DND-41 (cell line): ENCODE results near the gene FHL3.
"Not testable (repeated sequence)": the region's sequence is repeated elsewhere in the genome, so short reads cannot be mapped to it uniquely, and the experiment has no call there.

Experiments
- ATAC-seq: fragments of 200-7000 bp; cut with Tn5 transposase; 3 replicates; pipeline ENCODE4 v1.9.1; 2021; ENCODE audit warnings: low read depth; ENCODE audit not compliant: insufficient read depth
- DNase-seq: peaks from one replicate; pipeline ENCODE4 v3.0.0-alpha.2; 2020
- H2AFZ ChIP-seq: 2 replicates; pipeline ENCODE4 v1.6.0; 2012; ENCODE audit warnings: low read depth, low read length
- H3K27ac ChIP-seq: 2 replicates; pipeline ENCODE4 v1.5.1; 2012; ENCODE audit warnings: low read length, inconsistent platforms
- H3K27me3 ChIP-seq: fragments of 200-600 bp; sonication (generic); 2 replicates; pipeline ENCODE4 v1.6.0; 2012; ENCODE audit warnings: low read length, mild to moderate bottlenecking, inconsistent platforms; ENCODE audit not compliant: insufficient read depth, poor library complexity
- H3K36me3 ChIP-seq: 2 replicates; pipeline ENCODE4 v1.5.1; 2012; ENCODE audit warnings: low read length, inconsistent platforms; ENCODE audit not compliant: insufficient read depth
- H3K4me1 ChIP-seq: 2 replicates; pipeline ENCODE4 v1.5.1; 2012; ENCODE audit warnings: mild to moderate bottlenecking, low read length; ENCODE audit not compliant: insufficient read depth
- H3K4me2 ChIP-seq: 2 replicates; pipeline ENCODE4 v1.6.0; 2012; ENCODE audit warnings: mild to moderate bottlenecking, moderate library complexity, low read length, inconsistent platforms; ENCODE audit not compliant: insufficient read depth
- H3K4me3 ChIP-seq, 2 experiments: fragments of 200-600 bp in 1 of 2; shearing (Covaris generic) in 1 of 2; 2 replicates each; pipeline ENCODE4 v1.5.1; 2012 to 2016; ENCODE audit warnings: inconsistent platforms in 2 of 2, low read length in 2 of 2, mild to moderate bottlenecking in 2 of 2, low read depth in 1 of 2, moderate library complexity in 1 of 2
- H3K79me2 ChIP-seq: 2 replicates; pipeline ENCODE4 v1.6.0; 2012; ENCODE audit warnings: low read length, inconsistent platforms; ENCODE audit not compliant: insufficient read depth
- H3K9ac ChIP-seq: 2 replicates; pipeline ENCODE4 v1.6.0; 2012; ENCODE audit warnings: low read depth, mild to moderate bottlenecking, inconsistent platforms, low read length, moderate library complexity
- H3K9me3 ChIP-seq: 2 replicates; pipeline ENCODE4 v1.5.1; 2012; ENCODE audit warnings: low read length, moderate library complexity, mild to moderate bottlenecking, inconsistent platforms; ENCODE audit not compliant: insufficient read depth, severe bottlenecking
- H4K20me1 ChIP-seq: 2 replicates; pipeline ENCODE4 v1.6.0; 2012; ENCODE audit warnings: low read length; ENCODE audit not compliant: insufficient read depth
- CTCF ChIP-seq: IDR thresholded peaks from 2 replicates; pipeline ENCODE4 v1.5.1; 2012; ENCODE audit warnings: borderline replicate concordance, low read length, moderate library complexity, mild to moderate bottlenecking; ENCODE audit not compliant: poor library complexity, severe bottlenecking; ENCODE audit errors: extremely low read depth
- EZH2 ChIP-seq: IDR thresholded peaks from 3 replicates; pipeline ENCODE4 v1.6.1; 2012; ENCODE audit warnings: borderline replicate concordance, low read depth, mild to moderate bottlenecking, moderate library complexity, low read length, inconsistent platforms; ENCODE audit not compliant: severe bottlenecking

Gene FHL3

DNA sequence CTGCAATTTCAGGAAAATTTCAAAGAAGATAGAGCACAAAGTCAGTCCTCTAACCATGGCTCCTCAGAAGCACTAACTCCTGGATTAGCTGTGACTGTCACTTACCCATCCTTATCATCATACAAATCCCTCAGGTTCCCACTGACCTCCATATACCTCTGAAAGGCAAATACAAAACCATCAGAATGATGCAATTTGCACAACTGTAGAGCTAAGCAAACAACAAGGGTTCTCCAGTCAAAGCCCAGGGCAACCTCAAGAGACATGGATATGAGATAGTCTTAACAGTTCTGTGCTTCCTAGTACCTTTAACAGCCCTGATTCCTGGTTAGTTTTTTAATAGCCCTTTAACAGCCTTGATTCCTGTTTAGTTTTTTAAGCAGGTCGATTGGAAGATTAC lies 17.6 kb downstream of the FHL3 start:
- H4K20me1 ChIP-seq, result peaks cover 16% of the 10 kb centered on the region
- peaks cover 30% of the 10 kb centered on the region for H3K79me2 ChIP-seq
- TF ChIP-seq CTCF, result no peak
- no peak for TF ChIP-seq EZH2
- peak overlapping the region; percentile 81; the same call in 1 of the 2 replicates for H3K9ac ChIP-seq
- ATAC-seq, result no peak
- peak overlapping the region; percentile 84; the same call in 1 of the 2 replicates for H3K4me2 ChIP-seq
- no peak overlapping the region for H3K27ac ChIP-seq
- H2AFZ ChIP-seq, result no peak overlapping the region
- peaks cover 22% of the 10 kb centered on the region for H3K4me1 ChIP-seq
- no peaks in the 10 kb centered on the region for H3K9me3 ChIP-seq
- H3K27me3 ChIP-seq, result no peaks in the 10 kb centered on the region
- H3K4me3 ChIP-seq, result no peak overlapping the region
- DNase-seq, result no peak
- H3K36me3 ChIP-seq, result peaks cover 57% of the 10 kb centered on the region

GRCh38 chr1:37983546-37983945 lies 21.8 kb downstream of the FHL3 start:
- Histone ChIP-seq H3K27ac (no peak overlapping the region), H3K79me2 (peaks cover 17% of the 10 kb centered on the region), H3K36me3 (peaks cover 93% of the 10 kb centered on the region), H2AFZ (no peak overlapping the region), H3K27me3 (no peaks in the 10 kb centered on the region), H3K9me3 (no peaks in the 10 kb centered on the region), H3K4me3 (no peak overlapping the region), H3K4me2 (no peak overlapping the region), H4K20me1 (peaks cover 7% of the 10 kb centered on the region; the same call in 1 of the 2 replicates), H3K9ac (no peak overlapping the region), H3K4me1 (peaks cover 11% of the 10 kb centered on the region)
- DNase-seq (no peak), ATAC-seq (no peak)
- TF ChIP-seq EZH2 (no peak), CTCF (no peak)

DNA sequence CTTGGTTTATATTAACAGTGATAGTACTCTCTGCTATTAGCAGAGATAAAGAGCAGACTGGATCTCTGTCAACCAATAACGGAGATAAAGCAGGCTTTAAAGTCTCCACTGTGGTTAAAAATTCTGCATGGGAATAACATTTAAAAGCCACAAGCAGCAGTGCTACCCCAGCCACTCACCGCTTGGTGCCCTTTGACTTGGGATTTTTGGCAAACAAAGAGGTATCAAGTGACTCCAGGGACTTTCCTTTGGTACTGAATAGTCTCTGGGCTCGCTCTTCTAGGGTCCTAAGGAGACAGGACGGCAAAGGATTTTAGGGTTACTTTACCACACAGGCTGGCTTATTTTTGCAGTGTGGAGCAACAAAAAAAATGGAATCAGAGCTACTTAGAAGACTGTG lies 26.8 kb downstream of the FHL3 start:
- H4K20me1 ChIP-seq, result no peaks in the 10 kb centered on the region
- ATAC-seq (no peak), DNase-seq (no peak)
- no peak overlapping the region for H3K9ac ChIP-seq
- H3K9me3 ChIP-seq, result no peaks in the 10 kb centered on the region
- H2AFZ ChIP-seq, result no peak overlapping the region
- no peak overlapping the region for H3K4me3 ChIP-seq
- no peaks in the 10 kb centered on the region for H3K4me1 ChIP-seq
- H3K27ac ChIP-seq, result no peak overlapping the region
- H3K79me2 ChIP-seq, result peaks cover 4% of the 10 kb centered on the region; the same call in 1 of the 2 replicates
- H3K36me3 ChIP-seq, result peaks cover 93% of the 10 kb centered on the region
- H3K27me3 ChIP-seq, result no peaks in the 10 kb centered on the region
- no peak overlapping the region for H3K4me2 ChIP-seq
- TF ChIP-seq CTCF (no peak), EZH2 (no peak)

- H3K9ac ChIP-seq, H3K27ac ChIP-seq, H3K4me3 ChIP-seq, H2AFZ ChIP-seq, H3K9me3 ChIP-seq, DNase-seq, H4K20me1 ChIP-seq, H3K79me2 ChIP-seq, ATAC-seq, H3K4me2 ChIP-seq, H3K4me1 ChIP-seq, H3K27me3 ChIP-seq: not testable (repeated sequence)
- peaks cover 69% of the 10 kb centered on the region for H3K36me3 ChIP-seq
- TF ChIP-seq CTCF, result peak; percentile 53
These were observed 30.2 kb downstream of the FHL3 start for GRCh38 chr1:37975083-37975482.
